Measurements from ENCODE around the gene TRIM45. TPM values are rescaled to one million over a fixed set of nuclear protein-coding genes. Genes with fewer than 3 reads are reported as not detected.
"Not testable (repeated sequence)": the region's sequence is repeated elsewhere in the genome, so short reads cannot be mapped to it uniquely, and the experiment has no call there.

TRIM45 gene
- total RNA-seq, 4 donors from 2014 or later: 0.60 to 2.0 (median 0.87) TPM

GRCh38 chr1:117161887-117162286 lies 40.3 kb upstream of the TRIM45 start:
- TF ChIP-seq, protein P1, sequence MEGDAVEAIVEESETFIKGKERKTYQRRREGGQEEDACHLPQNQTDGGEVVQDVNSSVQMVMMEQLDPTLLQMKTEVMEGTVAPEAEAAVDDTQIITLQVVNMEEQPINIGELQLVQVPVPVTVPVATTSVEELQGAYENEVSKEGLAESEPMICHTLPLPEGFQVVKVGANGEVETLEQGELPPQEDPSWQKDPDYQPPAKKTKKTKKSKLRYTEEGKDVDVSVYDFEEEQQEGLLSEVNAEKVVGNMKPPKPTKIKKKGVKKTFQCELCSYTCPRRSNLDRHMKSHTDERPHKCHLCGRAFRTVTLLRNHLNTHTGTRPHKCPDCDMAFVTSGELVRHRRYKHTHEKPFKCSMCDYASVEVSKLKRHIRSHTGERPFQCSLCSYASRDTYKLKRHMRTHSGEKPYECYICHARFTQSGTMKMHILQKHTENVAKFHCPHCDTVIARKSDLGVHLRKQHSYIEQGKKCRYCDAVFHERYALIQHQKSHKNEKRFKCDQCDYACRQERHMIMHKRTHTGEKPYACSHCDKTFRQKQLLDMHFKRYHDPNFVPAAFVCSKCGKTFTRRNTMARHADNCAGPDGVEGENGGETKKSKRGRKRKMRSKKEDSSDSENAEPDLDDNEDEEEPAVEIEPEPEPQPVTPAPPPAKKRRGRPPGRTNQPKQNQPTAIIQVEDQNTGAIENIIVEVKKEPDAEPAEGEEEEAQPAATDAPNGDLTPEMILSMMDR (IDR thresholded peaks at IDR 0.05): no peak
- DNase-seq (ENCODE audit: low spot score): no peak
- ATAC-seq (ENCODE audit: low FRiP score): no peak

GRCh38 chr1:117151305-117151704 lies 29.8 kb upstream of the TRIM45 start:
- ATAC-seq (ENCODE audit: low FRiP score); DNase-seq (ENCODE audit: low spot score): not testable (repeated sequence)

DNA sequence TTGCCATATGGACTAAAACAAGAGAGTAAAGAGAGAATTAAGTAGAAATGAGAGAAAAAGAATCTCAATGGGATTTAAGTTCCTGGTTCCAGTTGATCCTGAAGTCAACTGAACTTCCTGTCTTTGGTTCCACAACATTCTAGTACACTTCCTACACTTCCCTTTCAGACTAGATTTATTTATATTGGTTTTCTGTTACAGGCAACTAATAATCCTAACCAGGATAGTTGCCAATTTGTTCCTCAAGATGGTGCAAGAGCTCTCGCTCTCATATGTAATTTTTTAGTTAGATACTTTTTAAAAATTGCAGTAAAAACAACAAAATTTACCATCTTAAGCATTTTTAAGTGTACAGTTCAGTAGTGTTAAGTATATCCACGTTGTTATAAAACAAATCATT lies 28.8 kb upstream of the TRIM45 start:
- TF ChIP-seq, protein P1 (IDR thresholded peaks at IDR 0.05): no peak
- ATAC-seq (ENCODE audit: low FRiP score) (no peak), DNase-seq (ENCODE audit: low spot score) (no peak)

DNA sequence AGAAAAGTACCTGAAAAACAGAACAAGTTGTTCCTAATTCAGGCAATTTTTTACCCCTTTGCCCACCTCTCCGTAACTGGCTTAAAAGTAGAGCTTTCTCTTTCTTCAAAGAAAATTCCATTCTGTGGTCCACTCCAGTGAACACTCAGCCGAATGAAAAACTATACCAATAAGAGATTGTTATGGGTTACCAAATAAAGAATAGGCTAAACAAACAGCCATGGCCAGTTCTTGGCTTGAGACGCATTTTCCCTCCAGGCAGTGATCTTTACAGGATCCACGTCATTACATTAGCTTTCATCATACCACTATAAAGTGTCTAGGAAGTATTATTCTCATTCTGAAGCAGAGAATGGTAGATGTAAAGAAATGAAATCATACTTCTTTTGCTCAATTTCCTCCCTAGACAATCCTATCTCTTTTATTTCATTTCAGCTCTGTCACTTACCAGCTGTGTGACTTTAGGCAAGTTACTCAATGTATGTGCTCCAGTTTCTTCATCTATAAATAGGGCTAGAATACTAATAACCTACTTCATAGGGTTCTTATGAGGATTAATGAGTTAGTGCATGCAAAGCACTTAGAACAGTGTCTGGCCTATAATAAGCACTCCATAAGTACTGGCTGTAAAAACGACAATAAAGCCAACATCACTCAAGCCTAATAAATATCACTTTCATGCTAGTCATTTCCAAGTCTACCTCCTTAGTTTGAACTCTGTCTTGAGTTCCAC lies 26.5 kb upstream of the TRIM45 start:
- TF ChIP-seq, protein P1 (IDR thresholded peaks at IDR 0.05): no peak
- DNase-seq (ENCODE audit: low spot score) (no peak), ATAC-seq (ENCODE audit: low FRiP score) (no peak)

DNA sequence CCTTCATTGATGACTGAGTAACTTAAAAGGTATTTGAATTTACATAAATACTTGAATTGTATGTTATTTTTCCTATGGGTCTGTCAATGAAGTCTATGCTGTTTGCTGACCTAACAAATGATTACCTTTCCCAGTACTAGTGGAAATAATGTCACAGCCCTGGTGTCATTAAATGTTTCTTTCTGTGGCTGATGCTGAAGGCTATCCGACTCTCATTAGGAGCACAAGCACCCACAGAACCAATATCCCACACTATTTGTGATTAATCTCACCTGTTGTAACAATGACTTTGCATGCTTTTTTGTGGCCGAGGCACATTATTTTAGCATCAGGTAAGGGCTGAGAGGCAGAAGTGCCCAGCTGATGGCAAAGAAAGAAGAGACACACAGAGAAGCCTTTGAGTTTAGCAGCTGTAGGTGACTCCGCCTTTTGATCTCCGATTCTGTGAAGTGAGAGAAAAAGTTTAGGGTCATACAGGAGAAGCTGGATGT lies 25.8 kb upstream of the TRIM45 start:
- no peak for DNase-seq (ENCODE audit: low spot score)
- no peak for ATAC-seq (ENCODE audit: low FRiP score)
- TF ChIP-seq, protein P1 (IDR thresholded peaks at IDR 0.05): no peak

GRCh38 chr1:117146575-117147340 lies 25.2 kb upstream of the TRIM45 start:
- no peak for DNase-seq (ENCODE audit: low spot score)
- ATAC-seq (ENCODE audit: low FRiP score): peak; percentile 86
- TF ChIP-seq, protein P1 (IDR thresholded peaks at IDR 0.05): no peak

- TF ChIP-seq, protein P1 (IDR thresholded peaks at IDR 0.05): no peak
- ATAC-seq (ENCODE audit: low FRiP score) (no peak), DNase-seq (ENCODE audit: low spot score) (no peak)
These were observed 24.5 kb upstream of the TRIM45 start for GRCh38 chr1:117146072-117146471.

Data from omental fat pad (tissue), 4 donors.